ENCODE data around the gene DCLK1. TPM values are rescaled to one million over a fixed set of nuclear protein-coding genes. Genes with fewer than 3 reads are reported as not detected.

The DCLK1 gene
- total and polyA plus RNA-seq, 7 donors = 1.2 to 64.8 (median 10.2) TPM

- no peaks in the 10 kb centered on the region for H3K27me3 ChIP-seq
- H3K27ac ChIP-seq = no peak overlapping the region
- H3K36me3 ChIP-seq = no peaks in the 10 kb centered on the region
- no peak for TF ChIP-seq EP300 (IDR thresholded peaks at IDR 0.05)
- no peak for TF ChIP-seq POLR2AphosphoS5 (IDR thresholded peaks at IDR 0.05)
- TF ChIP-seq POLR2A (IDR thresholded peaks at IDR 0.05) = no peak
- no peak for TF ChIP-seq CTCF (IDR thresholded peaks at IDR 0.05)
- intact Hi-C loops (cut with DNase I) = no loop called here
- DNase-seq = no peak
- 92% methylated on average over 1 of the region's 1 CpG for WGBS, 2 donors
- no peaks in the 10 kb centered on the region for H3K9me3 ChIP-seq
- no peaks in the 10 kb centered on the region for H3K4me1 ChIP-seq
- no peak overlapping the region for H3K4me3 ChIP-seq
These were observed 223.0 kb downstream of the DCLK1 start for GRCh38 chr13:35908226-35908625.

- DNase-seq = no peak
- no peaks in the 10 kb centered on the region for H3K36me3 ChIP-seq
- H3K27ac ChIP-seq = no peak overlapping the region
- WGBS, 2 donors = 69 to 83% methylated on average over 4 of the region's 4 CpGs
- no peaks in the 10 kb centered on the region for H3K4me1 ChIP-seq
- H3K4me3 ChIP-seq = no peak overlapping the region
- no peaks in the 10 kb centered on the region for H3K27me3 ChIP-seq
- TF ChIP-seq CTCF (IDR thresholded peaks at IDR 0.05) (no peak), EP300 (IDR thresholded peaks at IDR 0.05) (no peak), POLR2A (IDR thresholded peaks at IDR 0.05) (no peak), POLR2AphosphoS5 (IDR thresholded peaks at IDR 0.05) (no peak)
- no peaks in the 10 kb centered on the region for H3K9me3 ChIP-seq
- intact Hi-C loops (cut with DNase I) = no loop called here
These were observed 224.5 kb downstream of the DCLK1 start for GRCh38 chr13:35906636-35907035.

- Histone ChIP-seq H3K27ac (no peak overlapping the region), H3K27me3 (no peaks in the 10 kb centered on the region), H3K36me3 (no peaks in the 10 kb centered on the region), H3K9me3 (no peaks in the 10 kb centered on the region), H3K4me3 (no peak overlapping the region), H3K4me1 (no peaks in the 10 kb centered on the region)
- TF ChIP-seq EP300 (IDR thresholded peaks at IDR 0.05) = no peak
- no peak for TF ChIP-seq POLR2A (IDR thresholded peaks at IDR 0.05)
- no peak for TF ChIP-seq CTCF (IDR thresholded peaks at IDR 0.05)
- TF ChIP-seq POLR2AphosphoS5 (IDR thresholded peaks at IDR 0.05) = no peak
- WGBS, 2 donors = 41 to 68% methylated on average over 1 of the region's 1 CpG
- no peak for DNase-seq
- intact Hi-C loops (cut with DNase I) = no loop called here
These were observed 228.1 kb downstream of the DCLK1 start for GRCh38 chr13:35903075-35903474.

GRCh38 chr13:35898041-35898440 lies 233.1 kb downstream of the DCLK1 start:
- Histone ChIP-seq H3K27me3 (no peaks in the 10 kb centered on the region), H3K4me1 (no peaks in the 10 kb centered on the region), H3K36me3 (no peaks in the 10 kb centered on the region), H3K9me3 (no peaks in the 10 kb centered on the region), H3K4me3 (no peak overlapping the region), H3K27ac (no peak overlapping the region)
- no peak for DNase-seq
- intact Hi-C loops (cut with DNase I) = no loop called here
- WGBS, 2 donors = 78 to 95% methylated on average over 1 of the region's 1 CpG
- TF ChIP-seq POLR2A (IDR thresholded peaks at IDR 0.05) (no peak), EP300 (IDR thresholded peaks at IDR 0.05) (no peak), CTCF (IDR thresholded peaks at IDR 0.05) (no peak), POLR2AphosphoS5 (IDR thresholded peaks at IDR 0.05) (no peak)

GRCh38 chr13:35894636-35895035 lies 236.5 kb downstream of the DCLK1 start:
- 78 to 88% methylated on average over 3 of the region's 3 CpGs for WGBS, 2 donors
- no peaks in the 10 kb centered on the region for H3K27me3 ChIP-seq
- intact Hi-C loops (cut with DNase I) = no loop called here
- H3K4me3 ChIP-seq = no peak overlapping the region
- no peaks in the 10 kb centered on the region for H3K9me3 ChIP-seq
- no peaks in the 10 kb centered on the region for H3K4me1 ChIP-seq
- H3K36me3 ChIP-seq = no peaks in the 10 kb centered on the region
- no peak for DNase-seq
- no peak for TF ChIP-seq POLR2A (IDR thresholded peaks at IDR 0.05)
- no peak overlapping the region for H3K27ac ChIP-seq
